Fibroblast of lung (primary cell): ENCODE measurements around the gene BRD7. TPM values are rescaled to one million over a fixed set of nuclear protein-coding genes. Genes with fewer than 3 reads are reported as not detected.
A peak's percentile ranks its signal among the peaks of the same experiment; 100 is the strongest.

ENCODE experiments used
- DNase-seq, 2 donors: peaks; one replicate each; pipeline versions ENCODE4 v3.0.0 to v3.0.0-alpha.2; 2010; ENCODE audit warnings: low read depth in 2 of 2
- H2AFZ ChIP-seq: 2 replicates; pipeline ENCODE4 v1.5.1; 2012; ENCODE audit warnings: low read length, control low read depth, inconsistent platforms
- H3K27ac ChIP-seq: 2 replicates; pipeline ENCODE4 v1.5.1; 2011; ENCODE audit warnings: low read length, control low read depth; ENCODE audit not compliant: insufficient read depth
- H3K27me3 ChIP-seq: 2 replicates; pipeline ENCODE4 v1.5.1; 2011; ENCODE audit warnings: mild to moderate bottlenecking, low read length; ENCODE audit not compliant: control insufficient read depth, insufficient read depth
- H3K36me3 ChIP-seq: 2 replicates; pipeline ENCODE4 v1.5.1; 2011; ENCODE audit warnings: low read length; ENCODE audit not compliant: control insufficient read depth, insufficient read depth
- H3K4me1 ChIP-seq: 2 replicates; pipeline ENCODE4 v1.5.1; 2011; ENCODE audit warnings: low read length; ENCODE audit not compliant: control insufficient read depth, insufficient read depth; ENCODE audit errors: extremely low read depth
- H3K4me2 ChIP-seq: 2 replicates; pipeline ENCODE4 v1.5.1; 2011; ENCODE audit warnings: low read length, control low read depth; ENCODE audit not compliant: insufficient read depth; ENCODE audit errors: extremely low read depth
- H3K4me3 ChIP-seq, 4 experiments: fragments of 200-600 bp in 1 of 4; sonication (generic) in 1 of 4; replicated peaks in 1 of 4; 2 replicates each; pipeline ENCODE4 v1.5.1; 2011 to 2016; ENCODE audit warnings: low read length in 4 of 4, low read depth in 3 of 4, mild to moderate bottlenecking in 3 of 4, control low read depth in 2 of 4, inconsistent platforms in 1 of 4, mixed read lengths in 1 of 4; ENCODE audit not compliant: insufficient read depth in 1 of 4; ENCODE audit errors: control extremely low read depth in 1 of 4
- H3K79me2 ChIP-seq: 2 replicates; pipeline ENCODE4 v1.5.1; 2012; ENCODE audit warnings: mild to moderate bottlenecking, low read length, inconsistent platforms; ENCODE audit not compliant: control insufficient read depth, insufficient read depth
- H3K9ac ChIP-seq: 2 replicates; pipeline ENCODE4 v1.5.1; 2011; ENCODE audit warnings: mild to moderate bottlenecking, low read length, control low read depth; ENCODE audit not compliant: insufficient read depth
- H3K9me3 ChIP-seq: 2 replicates; pipeline ENCODE4 v1.5.1; 2012; ENCODE audit warnings: low read depth, low read length; ENCODE audit not compliant: control insufficient read depth, insufficient read depth
- H4K20me1 ChIP-seq: 2 replicates; pipeline ENCODE4 v1.5.1; 2011; ENCODE audit warnings: low read length; ENCODE audit not compliant: control insufficient read depth, insufficient read depth; ENCODE audit errors: extremely low read depth
- CTCF ChIP-seq, 2 donors: IDR thresholded peaks in 1 of 2; conservative IDR thresholded peaks in 1 of 2; 1 replicate in 1 of 2; 2 replicates in 1 of 2; pipeline ENCODE4 v1.5.1; 2011 to 2012; ENCODE audit warnings: low read length in 2 of 2, control low read depth in 1 of 2, inconsistent platforms in 1 of 2, low read depth in 1 of 2, mild to moderate bottlenecking in 1 of 2
- EZH2 ChIP-seq: IDR thresholded peaks from 2 replicates; pipeline ENCODE4 v1.5.1; 2012; ENCODE audit warnings: low read length, control low read depth, mild to moderate bottlenecking; ENCODE audit errors: missing control alignments
- polyA plus RNA-seq, 2 donors: library from polyadenylated mRNA; depleted of rRNA in 1 of 2; stranded (reverse) in 1 of 2; unstranded in 1 of 2; fragments of >200 nt; gene quantifications; 2 replicates each; pipeline ENCODE4 v1.2.1, GENCODE V29; 2011 to 2012; ENCODE audit warnings: missing spikeins in 1 of 2
- total RNA-seq: library from RNA; depleted of rRNA; stranded (reverse); fragments of >200 nt; gene quantifications from 2 replicates; pipeline ENCODE4 v1.2.1, GENCODE V29; 2014

BRD7 gene
- total and polyA plus RNA-seq, 2 donors (not counting 1 experiment from before 2014, with no cell fraction given), result 50.0 to 51.5 TPM

- Histone ChIP-seq H4K20me1 (no peaks in the 10 kb centered on the region), H3K79me2 (no peaks in the 10 kb centered on the region), H2AFZ (no peak overlapping the region), H3K27ac (no peak overlapping the region), H3K4me2 (no peak overlapping the region), H3K9me3 (no peaks in the 10 kb centered on the region), H3K4me3 (no peak overlapping the region), H3K36me3 (no peaks in the 10 kb centered on the region), H3K4me1 (peaks cover 2% of the 10 kb centered on the region), H3K9ac (no peak overlapping the region), H3K27me3 (peaks cover 2% of the 10 kb centered on the region)
- no peak for DNase-seq
- TF ChIP-seq EZH2 (no peak), CTCF (conservative IDR thresholded peaks at IDR 0.05 in 1 of 2, IDR thresholded peaks at IDR 0.05 in 1 of 2; ENCODE audit: low read depth in 1 of 2, low read length in 2 of 2) (no peak)
Observed at GRCh38 chr16:50373780-50374179, 5.0 kb upstream of the BRD7 start.

GRCh38 chr16:50373345-50373701 lies 4.5 kb upstream of the BRD7 start:
- no peak for DNase-seq
- Histone ChIP-seq H3K27me3 (no peaks in the 10 kb centered on the region), H2AFZ (no peak overlapping the region), H3K4me1 (peaks cover 2% of the 10 kb centered on the region), H3K9me3 (no peaks in the 10 kb centered on the region), H3K4me2 (no peak overlapping the region), H3K4me3 (no peak overlapping the region), H3K27ac (no peak overlapping the region), H3K36me3 (no peaks in the 10 kb centered on the region), H3K9ac (no peak overlapping the region), H3K79me2 (peaks cover under 1% of the 10 kb centered on the region), H4K20me1 (no peaks in the 10 kb centered on the region)
- TF ChIP-seq EZH2 (no peak), CTCF (conservative IDR thresholded peaks at IDR 0.05 in 1 of 2, IDR thresholded peaks at IDR 0.05 in 1 of 2; ENCODE audit: low read depth in 1 of 2, low read length in 2 of 2) (no peak)

DNA sequence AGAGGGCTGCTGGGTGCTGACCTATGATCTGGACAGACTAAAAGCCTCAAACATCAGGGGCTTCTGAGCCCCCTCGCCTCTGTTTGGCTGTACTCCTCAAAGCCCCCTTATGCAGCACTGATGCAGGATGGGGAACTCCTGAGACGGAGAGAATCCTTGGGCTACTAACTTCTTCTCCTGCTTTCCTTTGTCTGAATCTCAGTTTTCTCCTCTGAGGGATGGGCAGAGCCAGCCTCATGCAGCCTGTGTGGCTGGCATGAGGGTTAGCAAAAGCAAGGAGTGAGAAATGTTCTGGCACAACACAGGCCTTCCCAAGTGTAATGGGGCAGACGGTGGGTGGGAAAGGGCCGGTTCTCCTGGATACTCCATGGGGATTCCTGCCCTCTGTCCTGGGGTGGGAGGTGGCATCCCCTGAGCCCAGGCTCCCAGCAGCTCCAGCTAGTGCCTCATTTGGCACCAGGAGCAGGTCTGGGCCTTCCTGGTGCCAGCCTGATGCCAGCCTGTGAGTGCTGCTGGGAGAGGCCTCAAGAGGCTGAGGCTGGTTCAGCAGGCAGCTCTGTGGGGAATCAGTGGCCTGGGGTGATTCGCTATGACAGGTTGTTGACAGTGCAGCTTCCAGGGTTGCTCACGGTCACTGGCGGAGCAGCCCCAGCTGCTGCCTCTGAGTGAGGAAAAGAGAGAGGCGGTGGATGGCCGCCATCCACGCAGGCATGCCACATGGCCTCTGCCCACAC lies 4.0 kb upstream of the BRD7 start:
- H4K20me1 ChIP-seq, result no peaks in the 10 kb centered on the region
- no peaks in the 10 kb centered on the region for H3K9me3 ChIP-seq
- peaks cover 2% of the 10 kb centered on the region for H3K4me1 ChIP-seq
- H3K4me2 ChIP-seq, result no peak overlapping the region
- no peaks in the 10 kb centered on the region for H3K27me3 ChIP-seq
- H2AFZ ChIP-seq, result no peak overlapping the region
- H3K36me3 ChIP-seq, result no peaks in the 10 kb centered on the region
- DNase-seq, result peak in 1 of 2 donors; percentile 21
- no peak overlapping the region for H3K4me3 ChIP-seq
- no peak overlapping the region for H3K27ac ChIP-seq
- TF ChIP-seq CTCF (conservative IDR thresholded peaks at IDR 0.05 in 1 of 2, IDR thresholded peaks at IDR 0.05 in 1 of 2; ENCODE audit: low read depth in 1 of 2, low read length in 2 of 2), result no peak
- no peak overlapping the region for H3K9ac ChIP-seq
- peaks cover 6% of the 10 kb centered on the region for H3K79me2 ChIP-seq
